Measurements from ENCODE around the gene KCNC1. TPM values are rescaled to one million over a fixed set of nuclear protein-coding genes. Genes with fewer than 3 reads are reported as not detected.

KCNC1 gene
- total RNA-seq, 4 donors from 2014 or later, result not detected

DNA sequence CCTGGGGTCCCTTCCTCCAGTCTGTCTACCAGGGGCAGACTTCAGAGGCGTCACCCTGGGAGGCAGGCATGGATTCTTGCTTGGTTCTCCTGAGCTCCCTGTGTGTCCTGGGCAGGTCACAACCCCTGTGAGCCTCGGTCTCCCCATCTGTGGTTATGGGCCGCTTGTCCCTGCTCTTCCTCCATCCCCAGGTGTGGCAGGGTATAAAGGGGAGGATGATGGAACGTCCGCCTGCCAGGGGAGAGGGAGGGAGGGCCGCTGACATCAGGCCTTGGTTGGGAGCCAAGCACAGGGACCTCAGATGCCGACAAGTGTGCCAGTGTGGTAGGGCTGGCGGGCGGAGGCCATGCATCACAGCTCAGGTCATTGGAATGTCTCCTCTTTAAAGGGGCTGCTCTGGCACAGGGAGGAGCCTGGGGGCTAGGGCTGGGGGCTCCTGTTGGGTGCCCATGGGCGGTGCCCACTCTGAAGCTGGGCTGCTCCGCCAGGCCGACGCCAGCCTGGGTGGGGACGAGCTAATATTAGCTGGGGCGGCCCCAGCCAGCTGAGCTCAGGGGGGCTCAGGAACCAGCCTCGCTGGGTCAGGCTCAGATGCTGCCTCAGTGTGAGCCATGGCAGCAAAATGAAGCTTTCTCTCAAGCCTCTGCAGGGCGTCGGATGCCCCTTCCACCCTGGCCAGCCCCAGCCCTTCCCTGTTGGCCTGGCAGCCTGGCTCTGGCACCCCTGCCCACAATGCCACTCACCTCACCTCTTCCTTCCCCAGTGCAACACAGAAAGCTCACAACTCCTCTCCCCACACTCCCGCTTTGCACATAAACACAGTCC, 12.8 kb downstream of the KCNC1 start:
- no peaks in the 10 kb centered on the region for H3K4me1 ChIP-seq
- H3K27me3 ChIP-seq, result peaks cover 20% of the 10 kb centered on the region
- no peaks in the 10 kb centered on the region for H3K9me3 ChIP-seq
- DNase-seq (ENCODE audit: low spot score in 2 of 2), result peak in 1 of 2 donors; percentile 55
- no peak overlapping the region for H3K4me3 ChIP-seq
- WGBS, result 61% methylated on average over 13 of the region's 19 CpGs
- no peak for TF ChIP-seq POLR2A (IDR thresholded peaks at IDR 0.05)
- no peak for TF ChIP-seq POLR2AphosphoS5 (IDR thresholded peaks at IDR 0.05)
- TF ChIP-seq, protein P1, sequence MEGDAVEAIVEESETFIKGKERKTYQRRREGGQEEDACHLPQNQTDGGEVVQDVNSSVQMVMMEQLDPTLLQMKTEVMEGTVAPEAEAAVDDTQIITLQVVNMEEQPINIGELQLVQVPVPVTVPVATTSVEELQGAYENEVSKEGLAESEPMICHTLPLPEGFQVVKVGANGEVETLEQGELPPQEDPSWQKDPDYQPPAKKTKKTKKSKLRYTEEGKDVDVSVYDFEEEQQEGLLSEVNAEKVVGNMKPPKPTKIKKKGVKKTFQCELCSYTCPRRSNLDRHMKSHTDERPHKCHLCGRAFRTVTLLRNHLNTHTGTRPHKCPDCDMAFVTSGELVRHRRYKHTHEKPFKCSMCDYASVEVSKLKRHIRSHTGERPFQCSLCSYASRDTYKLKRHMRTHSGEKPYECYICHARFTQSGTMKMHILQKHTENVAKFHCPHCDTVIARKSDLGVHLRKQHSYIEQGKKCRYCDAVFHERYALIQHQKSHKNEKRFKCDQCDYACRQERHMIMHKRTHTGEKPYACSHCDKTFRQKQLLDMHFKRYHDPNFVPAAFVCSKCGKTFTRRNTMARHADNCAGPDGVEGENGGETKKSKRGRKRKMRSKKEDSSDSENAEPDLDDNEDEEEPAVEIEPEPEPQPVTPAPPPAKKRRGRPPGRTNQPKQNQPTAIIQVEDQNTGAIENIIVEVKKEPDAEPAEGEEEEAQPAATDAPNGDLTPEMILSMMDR (IDR thresholded peaks at IDR 0.05), result no peak
- TF ChIP-seq EP300 (IDR thresholded peaks at IDR 0.05), result no peak
- no peak overlapping the region for H3K27ac ChIP-seq
- H3K36me3 ChIP-seq, result no peaks in the 10 kb centered on the region

DNA sequence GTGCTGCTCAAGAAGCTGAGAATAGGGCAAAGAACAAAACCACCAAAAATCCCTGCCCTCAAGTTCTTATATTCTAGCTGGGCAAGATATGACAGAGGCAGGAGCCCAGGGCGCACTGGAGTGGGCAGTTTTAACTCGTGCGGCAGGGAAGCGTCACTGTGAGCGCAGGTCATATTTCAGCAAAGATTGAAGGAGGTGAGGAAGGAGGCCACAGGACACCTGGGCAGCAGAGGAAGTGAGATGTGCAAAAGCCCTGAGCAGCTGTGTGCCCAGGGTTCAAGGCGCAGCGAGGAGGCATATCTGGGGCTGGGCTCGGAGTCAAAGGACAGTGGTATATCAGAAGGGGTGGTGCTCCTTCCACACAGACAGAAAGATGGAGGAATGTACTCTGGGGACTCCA, 13.5 kb downstream of the KCNC1 start:
- no peak overlapping the region for H3K4me3 ChIP-seq
- no peaks in the 10 kb centered on the region for H3K4me1 ChIP-seq
- no peak for DNase-seq (ENCODE audit: low spot score in 2 of 2)
- H3K36me3 ChIP-seq, result no peaks in the 10 kb centered on the region
- TF ChIP-seq POLR2A (IDR thresholded peaks at IDR 0.05) (no peak), POLR2AphosphoS5 (IDR thresholded peaks at IDR 0.05) (no peak), EP300 (IDR thresholded peaks at IDR 0.05) (no peak)
- TF ChIP-seq, protein P1 (IDR thresholded peaks at IDR 0.05), result no peak
- no peaks in the 10 kb centered on the region for H3K9me3 ChIP-seq
- 83% methylated on average over 8 of the region's 8 CpGs for WGBS
- H3K27ac ChIP-seq, result no peak overlapping the region
- H3K27me3 ChIP-seq, result peaks cover 20% of the 10 kb centered on the region

DNA sequence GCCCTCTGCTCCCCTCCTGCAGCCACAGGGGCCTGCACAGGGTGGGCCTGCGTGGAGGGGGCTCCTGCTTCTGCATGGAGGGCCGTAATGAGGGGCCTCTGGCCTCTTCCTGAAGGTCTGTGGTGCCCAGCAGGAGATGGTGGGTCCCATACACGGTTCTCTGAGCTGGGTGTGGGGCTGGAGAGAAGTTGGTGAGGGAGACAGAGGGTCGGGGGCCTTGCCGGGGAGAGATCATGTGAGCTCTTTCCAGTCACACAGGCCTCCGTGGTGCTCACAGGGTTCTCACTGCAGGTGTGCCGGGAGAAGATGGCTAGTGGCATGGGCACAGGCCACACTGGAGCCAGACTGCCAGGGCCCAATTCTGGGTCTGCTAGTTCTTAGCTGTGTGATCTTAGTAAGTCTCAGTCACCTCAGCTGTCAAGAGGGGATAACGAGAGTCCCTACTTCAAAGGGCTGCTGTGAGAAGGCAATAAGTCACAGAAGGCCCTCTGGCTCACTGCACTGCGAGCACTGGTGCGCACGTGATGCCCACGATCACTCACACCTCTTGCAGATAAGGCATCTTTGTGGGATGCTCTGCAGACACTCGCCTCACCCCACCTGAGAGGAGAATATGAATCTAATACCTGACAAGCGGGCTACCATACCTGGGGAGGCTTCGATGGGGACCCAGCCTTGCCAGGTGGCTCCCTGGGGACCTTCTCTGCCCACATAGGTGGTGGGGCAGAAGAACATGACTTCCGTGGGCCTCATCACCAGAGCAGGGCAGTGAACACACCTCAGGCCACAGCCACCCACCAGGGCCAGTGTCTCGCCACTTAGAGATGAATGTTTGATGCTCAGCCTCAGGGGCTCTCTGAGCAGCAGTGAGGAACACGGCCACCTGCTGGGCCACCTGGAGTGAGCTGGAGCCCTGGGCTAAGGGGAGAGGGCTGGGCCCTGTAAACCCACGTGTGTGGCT, 14.5 kb downstream of the KCNC1 start:
- H3K36me3 ChIP-seq, result no peaks in the 10 kb centered on the region
- no peak for TF ChIP-seq POLR2AphosphoS5 (IDR thresholded peaks at IDR 0.05)
- no peak overlapping the region for H3K27ac ChIP-seq
- no peaks in the 10 kb centered on the region for H3K4me1 ChIP-seq
- WGBS, result 90% methylated on average over 2 of the region's 19 CpGs
- peaks cover 20% of the 10 kb centered on the region for H3K27me3 ChIP-seq
- no peaks in the 10 kb centered on the region for H3K9me3 ChIP-seq
- H3K4me3 ChIP-seq, result no peak overlapping the region
- DNase-seq (ENCODE audit: low spot score in 2 of 2), result peak in 1 of 2 donors; percentile 40

DNA sequence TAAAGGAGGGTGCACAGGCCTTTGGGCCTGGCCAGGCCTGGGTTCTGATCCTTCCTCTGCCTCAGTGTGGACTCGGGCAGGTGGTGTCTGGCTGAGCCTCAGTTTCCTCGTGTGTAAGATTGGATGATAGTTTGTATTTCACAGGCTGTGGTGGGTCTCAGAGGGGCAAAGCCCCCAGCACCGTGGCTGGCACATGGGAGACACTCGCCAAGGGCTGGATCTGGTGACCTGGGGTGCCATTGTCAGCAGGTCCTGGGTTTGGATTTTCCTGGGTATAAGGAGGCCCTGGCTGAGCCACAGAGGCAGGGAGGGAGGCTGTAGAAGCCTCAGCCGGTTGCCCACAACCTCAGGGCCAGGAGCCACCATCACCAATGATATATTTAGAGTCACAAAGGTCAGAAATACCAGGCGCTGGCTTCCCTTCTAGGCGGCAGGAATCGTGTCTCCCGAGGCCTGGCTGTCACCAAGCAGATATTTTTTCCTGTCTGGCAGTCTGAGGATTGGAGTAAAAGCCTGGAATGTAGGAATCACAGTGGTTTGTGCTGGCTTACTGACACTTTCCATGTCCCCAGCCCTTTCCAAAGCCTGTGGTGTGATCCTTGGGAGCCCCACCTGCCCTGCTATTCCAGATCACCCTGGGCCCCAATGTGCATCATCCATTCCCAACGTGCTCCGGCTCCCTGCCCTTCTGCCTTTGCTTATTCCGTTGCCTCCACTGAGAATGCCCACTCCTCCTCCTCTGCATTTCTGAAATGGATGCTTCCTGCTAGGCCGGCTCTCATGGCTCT, 15.6 kb downstream of the KCNC1 start:
- Histone ChIP-seq H3K4me1 (no peaks in the 10 kb centered on the region), H3K9me3 (no peaks in the 10 kb centered on the region), H3K4me3 (no peak overlapping the region), H3K27ac (no peak overlapping the region), H3K27me3 (peaks cover 20% of the 10 kb centered on the region), H3K36me3 (no peaks in the 10 kb centered on the region)
- no peak for DNase-seq (ENCODE audit: low spot score in 2 of 2)
- TF ChIP-seq, protein P1 (IDR thresholded peaks at IDR 0.05), result no peak
- TF ChIP-seq POLR2A (IDR thresholded peaks at IDR 0.05) (no peak), POLR2AphosphoS5 (IDR thresholded peaks at IDR 0.05) (no peak), EP300 (IDR thresholded peaks at IDR 0.05) (no peak)
- 69% methylated on average over 12 of the region's 13 CpGs for WGBS

DNA sequence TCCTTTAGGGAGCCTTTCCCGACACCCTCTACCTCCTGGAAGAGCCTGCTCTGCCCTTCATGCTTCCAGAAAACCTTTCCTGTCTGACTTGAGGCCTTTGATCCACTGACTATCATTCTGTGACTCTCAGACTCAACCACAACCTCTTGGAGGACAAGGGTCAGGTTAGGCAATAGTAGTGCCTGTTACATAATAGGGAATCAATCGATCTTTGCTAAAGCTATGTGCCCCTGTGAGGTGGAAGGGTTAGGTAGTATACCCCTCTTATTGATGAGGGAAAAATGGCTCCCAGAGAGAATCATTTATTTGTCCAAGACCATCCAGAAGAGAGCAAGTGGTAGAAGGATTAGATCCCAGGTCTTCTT, 16.2 kb downstream of the KCNC1 start:
- H3K4me1 ChIP-seq, result no peaks in the 10 kb centered on the region
- WGBS, result 67% methylated on average over 2 of the region's 2 CpGs

More for the DNA sequence above, 16.2 kb downstream of the KCNC1 start:
- TF ChIP-seq, protein P1 (IDR thresholded peaks at IDR 0.05), result no peak
- TF ChIP-seq EP300 (IDR thresholded peaks at IDR 0.05), result no peak
- TF ChIP-seq POLR2A (IDR thresholded peaks at IDR 0.05), result no peak
- no peak for TF ChIP-seq POLR2AphosphoS5 (IDR thresholded peaks at IDR 0.05)
- Histone ChIP-seq H3K9me3 (no peaks in the 10 kb centered on the region), H3K27ac (no peak overlapping the region), H3K4me3 (no peak overlapping the region), H3K27me3 (peaks cover 17% of the 10 kb centered on the region), H3K36me3 (no peaks in the 10 kb centered on the region)
- no peak for DNase-seq (ENCODE audit: low spot score in 2 of 2)
